CD4-positive, alpha-beta T cell treated with Interleukin-21 for 1 hour (primary cell): ENCODE results near the gene NOP58.
"Not testable (repeated sequence)": the region's sequence is repeated elsewhere in the genome, so short reads cannot be mapped to it uniquely, and the experiment has no call there.

ENCODE experiments used
- DNase-seq: peaks from one replicate; pipeline ENCODE4 v3.0.0-alpha.2; 2020

NOP58 gene, protein sequence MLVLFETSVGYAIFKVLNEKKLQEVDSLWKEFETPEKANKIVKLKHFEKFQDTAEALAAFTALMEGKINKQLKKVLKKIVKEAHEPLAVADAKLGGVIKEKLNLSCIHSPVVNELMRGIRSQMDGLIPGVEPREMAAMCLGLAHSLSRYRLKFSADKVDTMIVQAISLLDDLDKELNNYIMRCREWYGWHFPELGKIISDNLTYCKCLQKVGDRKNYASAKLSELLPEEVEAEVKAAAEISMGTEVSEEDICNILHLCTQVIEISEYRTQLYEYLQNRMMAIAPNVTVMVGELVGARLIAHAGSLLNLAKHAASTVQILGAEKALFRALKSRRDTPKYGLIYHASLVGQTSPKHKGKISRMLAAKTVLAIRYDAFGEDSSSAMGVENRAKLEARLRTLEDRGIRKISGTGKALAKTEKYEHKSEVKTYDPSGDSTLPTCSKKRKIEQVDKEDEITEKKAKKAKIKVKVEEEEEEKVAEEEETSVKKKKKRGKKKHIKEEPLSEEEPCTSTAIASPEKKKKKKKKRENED

DNA sequence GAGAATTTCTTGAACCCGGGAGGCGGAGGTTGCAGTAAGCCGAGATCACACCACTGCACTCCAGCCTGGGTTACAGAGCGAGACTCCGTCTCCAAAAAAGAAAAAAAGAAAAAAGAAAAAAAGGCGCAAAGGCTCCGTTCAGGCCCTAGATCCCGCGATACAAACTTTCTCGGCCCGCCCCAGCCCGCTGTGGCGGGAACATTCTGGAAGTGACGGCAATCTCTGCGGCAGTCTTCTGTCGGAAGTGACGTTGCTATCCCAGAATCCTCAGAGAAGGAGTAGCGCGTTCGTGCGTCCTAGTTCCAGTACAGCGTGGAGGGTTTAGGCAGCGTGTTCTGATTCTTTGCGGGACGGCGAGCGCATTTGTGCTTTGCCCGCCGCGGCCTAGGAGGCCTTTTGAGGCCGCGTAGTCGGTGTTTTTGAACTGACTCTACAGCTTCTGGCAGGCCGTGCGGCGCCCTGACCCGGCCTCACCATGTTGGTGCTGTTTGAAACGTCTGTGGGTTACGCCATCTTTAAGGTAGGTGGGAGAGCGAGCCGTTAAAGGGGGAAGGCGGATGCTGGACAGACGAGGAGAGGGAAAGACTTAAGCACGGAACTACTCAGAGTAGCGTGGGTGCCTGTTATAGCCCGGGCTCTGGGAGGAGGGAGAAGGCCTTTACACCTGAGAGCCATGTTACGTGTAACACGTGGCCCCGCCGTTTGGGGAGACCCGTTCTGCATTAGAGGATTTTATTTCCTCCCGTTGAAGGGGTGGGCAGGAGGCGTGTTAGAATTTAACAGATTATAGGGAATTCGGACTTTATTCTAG is at the start of gene NOP58:
TSS of gene NOP58 (plus strand) at position 297 of the 811 bp plus-strand sequence. CDS start at position 476, 179 bp downstream.
- peak; percentile 95 for DNase-seq

DNA sequence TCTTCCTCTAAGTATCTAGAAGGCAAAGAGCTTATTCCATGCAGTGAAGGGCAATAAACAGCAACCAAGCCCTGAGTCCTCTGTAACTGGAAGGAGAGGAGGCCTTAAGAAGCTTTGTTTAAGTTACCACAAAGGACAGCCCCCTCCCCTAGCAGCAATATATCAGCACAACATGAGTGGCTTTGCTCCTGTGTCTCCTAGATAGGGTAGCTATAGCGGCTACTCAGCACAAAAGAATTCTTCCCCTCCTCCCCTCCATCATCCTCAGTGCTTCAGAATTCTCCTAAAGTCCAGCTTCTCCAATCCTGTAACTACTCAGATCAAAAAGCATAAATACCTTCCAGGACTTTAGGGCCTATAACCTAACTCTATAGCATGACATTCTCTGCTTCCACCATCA is 43.7 kb upstream of the NOP58 start:
- DNase-seq: no peak

DNA sequence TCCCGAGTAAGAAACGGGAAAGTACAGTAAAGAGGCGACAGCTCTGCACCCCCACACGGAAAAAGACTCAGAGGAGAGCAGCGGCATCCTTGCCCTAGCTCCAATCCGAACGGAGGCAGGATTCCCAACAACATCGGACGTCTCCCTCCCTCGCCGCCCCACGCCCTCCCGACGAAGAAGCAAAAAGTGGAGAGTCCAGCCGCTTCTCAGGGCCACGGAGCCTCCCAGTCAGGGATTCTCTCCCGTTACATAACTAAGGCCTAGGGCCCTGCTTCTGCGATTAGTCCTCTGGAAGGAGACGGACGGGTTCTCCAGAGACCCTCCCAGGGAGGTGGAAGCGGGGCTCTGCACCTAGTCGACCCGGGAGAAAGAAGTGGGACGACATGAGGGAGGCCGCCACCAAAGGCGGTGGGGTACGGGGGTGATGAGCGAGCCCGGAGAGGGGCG is 27.8 kb upstream of the NOP58 start:
- DNase-seq: peak; percentile 28

DNA sequence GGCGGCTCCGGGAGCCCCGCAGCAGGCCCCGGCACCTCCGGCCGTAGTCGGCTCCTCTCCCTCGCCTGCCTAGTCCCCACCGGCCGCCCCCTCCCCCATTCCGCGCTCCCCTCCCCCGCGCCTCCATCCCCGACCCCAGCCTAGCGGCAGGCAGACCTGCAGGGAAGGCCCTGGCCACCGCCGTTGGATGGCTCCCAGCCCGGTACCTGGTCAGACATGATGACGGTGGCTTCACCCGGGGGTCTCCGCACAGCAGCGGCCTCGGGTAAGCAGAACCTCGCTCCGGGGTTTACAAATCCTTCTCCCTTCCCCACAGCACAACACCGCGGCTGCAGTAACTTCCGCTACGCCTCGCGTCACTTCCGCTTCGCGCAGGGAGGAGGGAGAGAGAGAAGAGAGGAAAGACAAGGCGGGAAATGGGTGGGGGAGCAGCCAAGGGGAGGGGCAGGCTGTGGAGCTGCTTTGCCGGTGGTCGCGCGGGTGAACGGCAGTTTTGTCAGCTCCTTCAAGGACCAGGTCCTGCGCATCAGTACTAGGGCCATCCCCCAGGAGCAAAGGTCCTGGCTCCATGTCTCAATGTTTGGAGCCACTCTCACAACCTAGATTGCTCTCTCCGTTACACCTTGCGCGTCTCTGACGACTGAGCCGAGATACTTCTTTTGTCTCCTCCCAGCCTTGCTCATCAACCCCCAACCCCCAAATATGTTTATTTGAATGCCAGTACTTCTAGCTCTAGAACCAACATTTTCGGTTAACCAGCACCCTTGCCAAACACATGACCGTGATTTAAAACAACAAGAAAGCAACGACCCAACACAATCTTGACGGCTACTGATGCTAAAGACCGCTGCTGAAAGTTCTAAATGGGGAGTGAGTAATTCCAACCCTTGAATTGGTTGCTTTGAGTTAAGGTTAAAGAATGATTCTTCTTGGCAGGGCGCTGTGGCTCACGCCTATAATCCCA is 27.0 kb upstream of the NOP58 start, which contains the start of gene SUMO1:
TSS of gene SUMO1 (minus strand) at position 364 of the 964 bp plus-strand sequence. CDS start at position 218, 146 bp downstream.
- peak; percentile 93 for DNase-seq

DNA sequence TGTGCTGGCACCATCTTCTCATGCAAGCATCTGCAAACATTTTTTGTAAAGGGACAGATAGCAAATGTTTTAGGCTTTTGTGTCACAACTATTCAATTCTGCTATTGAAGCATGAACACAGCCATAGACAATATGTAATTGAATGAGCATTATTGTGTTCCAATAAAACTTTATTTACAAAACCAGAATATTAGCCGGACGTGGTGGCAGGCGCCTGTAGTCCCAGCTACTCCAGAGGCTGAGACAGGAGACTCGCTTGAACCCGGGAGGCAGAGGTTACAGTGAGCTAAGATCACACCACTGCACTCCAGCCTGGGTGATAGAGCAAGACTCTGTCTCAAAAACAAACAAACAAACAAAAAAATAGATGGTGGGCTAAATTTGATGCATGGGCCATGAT is 17.9 kb upstream of the NOP58 start:
- DNase-seq: not testable (repeated sequence)

DNA sequence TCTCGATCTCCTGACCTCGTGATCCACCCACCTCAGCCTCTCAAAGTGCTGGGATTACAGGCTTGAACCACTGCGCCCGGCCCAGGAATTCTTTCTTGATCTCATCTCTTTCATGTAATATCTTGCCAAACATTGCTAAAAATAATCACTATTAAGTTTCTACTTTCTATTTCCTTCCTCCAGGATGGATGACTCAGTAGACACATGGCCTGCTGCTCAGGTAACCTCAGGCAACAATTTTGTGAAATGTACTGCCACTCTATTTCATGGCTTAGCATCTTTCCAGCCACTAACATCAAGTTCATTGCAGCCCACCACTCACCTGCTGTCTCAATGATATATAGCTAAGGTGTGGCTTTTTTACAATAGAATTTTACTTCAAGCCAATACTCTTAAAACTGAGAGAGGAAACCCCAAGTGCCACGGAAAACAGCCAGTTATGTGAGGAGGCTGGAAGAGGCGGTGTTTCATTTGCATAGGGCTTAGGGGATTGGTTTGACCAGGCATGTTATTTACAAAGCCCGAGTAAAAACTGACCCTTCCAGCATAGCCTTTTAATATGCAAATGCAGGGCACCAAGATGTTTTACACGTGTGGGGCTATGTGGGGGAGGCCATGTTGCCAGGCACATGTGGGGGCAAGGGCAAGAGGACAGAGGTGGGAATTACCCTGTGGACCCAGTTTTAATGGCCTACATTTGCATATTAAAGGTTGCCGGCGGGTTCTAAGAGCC is 15.9 kb upstream of the NOP58 start:
- DNase-seq: no peak

DNA sequence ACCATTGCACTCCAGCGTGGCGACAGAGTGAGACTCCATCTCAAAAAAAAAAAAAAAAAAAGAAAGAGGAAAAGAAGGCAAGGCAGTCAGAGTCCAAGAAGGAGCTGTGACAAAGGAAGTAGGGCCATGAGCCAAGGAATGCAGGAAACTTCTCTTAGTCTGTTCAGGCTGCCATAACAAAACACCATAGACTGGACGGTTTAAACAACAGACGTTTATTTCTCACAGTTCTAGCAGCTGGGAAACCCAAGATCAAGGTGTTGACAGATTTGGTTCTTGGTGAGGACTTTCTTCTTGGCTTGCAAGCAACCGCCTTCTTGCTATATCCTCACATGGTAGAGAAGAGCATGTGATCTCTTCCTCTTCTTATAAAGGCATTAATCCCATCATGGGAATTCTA is 14.1 kb upstream of the NOP58 start:
- no peak for DNase-seq

DNA sequence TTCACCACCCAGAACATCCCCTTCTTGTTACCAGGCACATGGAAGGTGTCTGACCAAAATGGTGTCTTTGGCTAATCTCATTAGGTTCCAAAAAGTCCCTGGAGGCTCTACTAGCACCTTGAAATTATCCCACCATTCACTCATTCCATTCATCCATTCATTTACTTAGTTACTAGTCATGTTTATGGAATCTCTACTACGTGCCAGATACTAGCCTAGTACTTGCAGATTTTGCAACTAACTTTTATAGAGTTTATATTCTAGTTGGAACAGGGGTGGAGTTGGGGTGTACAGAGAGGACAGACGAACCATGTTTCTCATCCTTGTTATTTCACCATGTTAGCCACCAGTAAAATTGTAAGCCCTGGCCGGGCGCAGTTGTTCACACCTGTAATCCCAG is 4.0 kb upstream of the NOP58 start:
- DNase-seq: no peak

DNA sequence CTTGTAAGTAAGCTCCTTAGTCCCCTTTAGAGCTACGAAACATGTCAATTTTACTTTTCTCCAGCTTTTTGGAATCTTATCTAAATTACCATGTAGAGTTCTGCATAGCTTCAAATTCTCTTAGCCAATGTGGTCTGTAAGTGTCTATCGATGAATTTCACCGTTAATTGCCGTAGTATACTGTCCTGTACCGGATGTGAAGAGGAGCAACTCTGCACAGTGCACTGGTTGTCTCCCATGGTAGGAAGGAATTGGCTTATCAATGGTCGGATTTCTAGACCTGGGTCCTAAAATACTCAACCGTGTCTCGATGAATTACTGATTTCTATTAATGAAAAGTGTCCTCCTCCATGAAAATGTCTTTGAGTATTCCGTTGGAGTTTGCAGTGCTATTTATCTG is 1.9 kb downstream of the NOP58 start:
- DNase-seq: peak; percentile 37

DNA sequence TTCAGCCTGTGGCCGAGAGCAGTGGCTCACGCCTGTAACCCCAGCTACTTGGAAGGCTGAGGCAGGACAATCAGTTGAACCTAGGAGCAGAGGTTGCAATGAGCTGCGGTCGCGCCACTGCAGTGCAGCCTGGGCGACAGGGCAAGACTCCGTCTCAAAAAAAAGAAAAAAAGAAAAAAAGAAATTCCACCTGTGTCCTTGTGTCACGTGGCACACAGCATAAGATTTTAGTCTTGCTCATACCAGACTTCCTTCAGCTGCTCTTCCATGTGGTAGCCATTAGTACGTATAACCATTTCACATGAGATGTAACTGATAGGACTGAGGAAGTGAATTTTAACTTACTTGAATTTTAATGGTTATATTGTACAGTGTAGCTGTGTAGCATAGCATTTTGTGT is 4.0 kb downstream of the NOP58 start:
- peak; percentile 50 for DNase-seq

DNA sequence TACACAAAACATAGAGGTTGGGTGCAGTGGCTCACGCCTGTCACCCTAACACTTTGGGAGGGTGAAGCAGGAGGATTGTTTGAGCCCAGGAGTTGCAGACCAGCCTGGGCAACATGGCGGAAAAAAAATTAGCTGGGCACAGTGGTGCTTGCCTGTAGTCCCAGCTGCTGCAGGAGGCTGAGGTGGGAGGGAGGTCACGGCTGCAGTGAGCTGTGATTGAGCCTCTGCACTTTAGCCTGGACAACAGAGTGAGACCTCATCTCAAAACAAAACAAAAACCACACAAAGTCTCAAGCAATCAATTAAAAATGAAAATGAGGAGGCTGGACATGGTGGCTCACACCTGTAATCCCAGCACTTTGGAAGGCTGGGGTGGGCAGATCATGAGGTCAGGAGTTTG is 4.9 kb downstream of the NOP58 start:
- DNase-seq: no peak

DNA sequence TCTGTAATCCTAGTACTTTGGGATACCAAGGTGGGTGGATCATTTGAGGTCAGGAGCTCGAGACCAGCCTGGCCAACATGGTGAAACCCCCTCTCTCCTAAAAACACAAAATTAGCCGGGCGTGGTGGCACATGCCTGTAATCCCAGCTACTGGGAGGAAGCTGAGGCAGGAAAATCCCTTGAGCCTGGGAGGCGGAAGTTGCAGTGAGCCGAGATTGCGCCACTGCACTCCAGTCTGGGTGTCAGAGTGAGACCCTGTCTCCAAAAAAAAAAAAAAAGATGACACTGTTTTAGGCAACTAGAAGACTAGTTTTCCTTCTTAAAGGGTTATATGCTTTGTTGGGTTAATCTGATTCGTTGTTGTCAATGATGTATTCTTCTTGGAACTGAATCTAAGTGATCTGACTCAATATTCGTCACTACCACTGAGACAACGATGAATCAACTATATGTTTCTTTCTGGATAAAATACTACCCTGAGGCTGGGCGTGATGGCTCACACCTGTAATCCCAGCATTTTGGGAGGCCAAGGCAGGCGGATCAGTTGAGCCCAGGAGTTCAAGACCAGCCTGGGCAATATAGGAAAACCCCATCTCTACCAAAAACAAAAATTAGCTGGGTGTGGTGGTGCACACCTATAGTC is 10.6 kb downstream of the NOP58 start:
- DNase-seq: not testable (repeated sequence)

DNA sequence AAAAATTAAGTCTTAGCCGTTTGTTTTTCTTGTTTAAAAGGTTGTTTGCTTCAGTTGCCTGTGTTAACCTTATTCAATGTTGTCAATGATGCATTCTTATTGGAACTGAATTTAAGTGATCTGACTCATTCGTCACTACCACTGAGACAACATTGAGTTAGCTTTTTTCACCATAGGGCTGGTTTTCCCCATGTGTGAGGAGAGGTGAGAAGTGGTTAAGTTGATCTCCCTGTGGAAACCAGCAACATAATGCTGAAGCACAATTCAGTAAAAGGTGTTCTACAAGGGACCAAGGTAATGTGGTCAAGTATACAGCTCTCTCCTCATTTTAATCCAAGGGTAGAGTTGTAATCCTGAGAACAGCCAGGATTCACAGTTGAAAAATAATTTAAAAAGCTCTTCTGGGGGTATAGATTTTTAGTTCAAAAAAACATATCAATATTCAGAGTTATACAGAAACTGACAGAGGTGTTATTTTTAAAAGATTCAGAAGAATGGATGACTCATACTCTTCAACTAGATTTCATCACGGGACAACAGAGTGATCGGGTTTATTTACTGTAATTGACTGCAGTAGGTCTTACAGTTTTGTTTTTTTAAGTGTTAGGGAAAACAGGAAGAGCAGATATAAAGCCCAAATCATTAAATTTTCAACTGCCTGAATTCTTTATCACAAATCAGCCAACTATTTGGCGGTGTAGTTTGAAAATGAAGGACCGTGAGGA is 12.6 kb downstream of the NOP58 start:
- DNase-seq: no peak

DNA sequence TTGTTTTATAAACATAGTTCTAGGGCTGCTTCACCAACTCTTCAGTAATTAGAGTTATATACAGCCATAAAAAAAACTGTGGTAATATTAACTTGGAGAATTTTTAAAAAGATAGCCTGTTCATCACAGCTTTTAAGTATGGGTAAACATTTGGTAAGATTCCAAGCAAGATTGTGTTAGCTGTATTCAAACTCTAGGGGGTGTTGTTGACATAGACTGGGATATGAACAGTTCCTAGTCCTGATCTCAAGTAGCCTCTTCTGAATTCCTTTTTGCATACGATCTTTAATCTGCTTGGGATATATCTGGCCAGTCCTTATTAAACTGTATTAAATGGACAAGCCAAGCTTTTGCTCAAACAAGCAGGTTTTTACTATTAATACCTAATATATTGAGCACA is 13.4 kb downstream of the NOP58 start:
- no peak for DNase-seq

DNA sequence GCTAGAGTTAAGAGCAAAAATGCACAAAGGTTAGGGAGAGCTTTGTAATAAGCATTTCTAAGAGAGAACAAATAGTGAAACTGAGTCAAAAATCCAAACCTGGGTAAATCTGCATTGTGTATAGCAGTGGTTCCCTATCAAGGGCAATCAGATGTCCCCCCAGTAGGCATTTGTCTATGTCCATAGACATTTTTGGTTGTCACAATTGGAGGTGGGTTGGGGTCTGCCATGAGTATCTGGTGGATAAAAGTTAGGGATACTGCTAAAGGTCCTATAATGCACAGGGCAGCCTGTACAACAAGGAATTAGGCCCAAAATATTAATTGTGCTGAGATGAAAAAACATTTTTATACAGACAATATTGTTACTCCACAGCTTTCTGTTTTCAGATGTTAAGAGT is 21.0 kb downstream of the NOP58 start:
- no peak for DNase-seq

DNA sequence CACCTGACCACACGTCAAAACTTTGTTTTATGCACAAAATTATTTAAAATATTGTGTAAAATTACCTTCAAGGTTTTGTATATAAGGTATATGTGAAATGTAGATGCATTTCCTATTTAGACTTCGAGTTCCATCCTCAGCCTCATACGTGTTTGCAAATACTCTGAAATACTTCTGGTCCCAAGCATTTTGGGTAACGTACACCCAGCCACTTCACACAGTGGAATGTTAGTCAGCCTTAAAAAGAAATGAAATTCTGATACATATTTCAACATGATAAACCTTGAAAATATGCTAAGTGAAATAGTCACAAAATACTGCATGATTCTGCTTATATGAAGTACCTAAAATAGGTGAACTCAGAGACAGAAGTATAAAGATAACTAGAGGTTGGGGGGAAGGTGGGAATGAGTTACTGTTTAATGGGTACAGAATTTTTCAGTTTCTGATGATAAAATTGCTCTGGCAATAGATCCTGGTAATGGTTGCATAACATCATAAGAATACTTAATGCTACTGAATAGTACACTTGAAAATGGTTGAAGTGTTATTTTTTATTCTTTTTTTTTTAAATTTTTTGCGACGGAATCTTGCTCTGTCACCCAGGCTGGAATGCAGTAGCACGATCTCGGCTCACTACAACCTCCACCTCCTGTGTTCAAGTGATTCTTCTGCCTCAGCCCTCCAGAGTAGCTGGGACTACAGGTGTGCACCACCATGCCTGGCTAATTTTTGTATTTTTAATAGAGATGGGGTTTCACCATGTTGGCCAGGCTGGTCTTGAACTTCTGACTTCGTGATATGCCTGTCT is 24.0 kb downstream of the NOP58 start:
- DNase-seq: no peak

DNA sequence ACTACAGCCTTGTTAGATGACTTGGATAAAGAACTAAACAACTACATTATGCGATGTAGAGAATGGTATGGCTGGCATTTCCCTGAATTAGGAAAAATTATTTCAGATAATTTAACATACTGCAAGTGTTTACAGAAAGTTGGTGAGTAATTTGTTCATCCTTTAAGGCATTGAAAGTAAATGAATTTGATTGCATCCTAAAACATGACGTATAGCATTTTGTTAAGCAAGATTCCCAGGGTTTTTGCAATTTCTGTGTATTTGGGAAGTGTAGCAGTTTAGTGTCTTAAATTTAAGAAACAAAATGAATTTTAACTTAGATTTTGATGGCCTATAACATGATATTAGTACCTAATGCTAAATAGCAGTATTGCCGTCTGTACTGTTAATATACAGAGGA is 24.8 kb downstream of the NOP58 start:
- DNase-seq: no peak

DNA sequence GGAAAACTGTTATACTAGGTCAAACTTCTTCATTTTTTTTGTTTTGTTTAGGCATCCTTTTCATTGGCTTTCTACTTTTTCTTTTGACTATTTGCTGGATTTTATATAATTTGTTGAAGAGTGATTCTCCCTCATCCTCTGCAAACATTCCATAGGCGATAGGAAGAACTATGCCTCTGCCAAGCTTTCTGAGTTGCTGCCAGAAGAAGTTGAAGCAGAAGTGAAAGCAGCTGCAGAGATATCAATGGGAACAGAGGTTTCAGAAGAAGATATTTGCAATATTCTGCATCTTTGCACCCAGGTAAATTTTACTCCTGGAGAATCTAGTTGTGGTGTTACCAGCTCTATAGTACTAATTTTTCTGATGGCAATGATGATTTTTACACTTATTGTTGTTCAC is 25.4 kb downstream of the NOP58 start:
- DNase-seq: no peak

DNA sequence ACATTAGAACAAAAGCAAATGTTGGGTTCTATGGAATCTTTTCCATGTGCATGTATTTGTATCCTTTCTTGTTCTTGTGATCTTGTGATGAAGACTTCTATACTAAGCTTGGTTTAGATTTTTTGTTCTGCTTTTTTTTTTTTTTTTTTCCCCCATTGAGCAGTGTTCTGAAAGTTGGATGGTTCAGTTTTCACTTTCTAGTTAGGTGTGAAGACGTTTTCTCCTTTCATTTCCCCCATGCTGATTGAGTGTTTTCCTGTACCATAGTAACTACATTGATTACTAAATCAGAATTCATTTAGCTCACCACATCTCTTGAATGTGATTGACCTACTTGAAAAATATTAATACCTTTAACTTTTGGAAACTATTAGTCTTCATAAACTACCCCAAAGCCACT is 34.1 kb downstream of the NOP58 start:
- no peak for DNase-seq

DNA sequence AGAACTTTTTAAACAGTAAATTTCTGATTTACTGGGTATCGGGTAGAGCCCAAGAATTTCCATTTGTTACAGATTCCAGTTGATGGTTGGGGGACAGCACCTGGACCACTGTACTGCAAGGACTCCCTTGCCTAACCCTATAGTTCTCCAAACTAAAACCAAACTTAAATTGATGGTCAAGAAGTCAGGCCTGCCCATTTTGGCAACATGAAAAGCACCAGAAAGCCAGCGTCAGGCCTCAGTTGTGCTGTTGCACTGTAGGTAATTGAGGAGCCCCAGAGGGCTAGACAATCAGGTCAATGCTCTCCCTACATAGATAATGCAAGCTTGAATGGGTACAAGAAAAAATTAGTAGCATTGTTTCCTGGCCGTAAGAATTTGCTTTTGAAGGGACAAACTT is 40.5 kb downstream of the NOP58 start:
- DNase-seq: no peak
